Activated T-cell treated with anti-CD3 and anti-CD28 coated beads, Interleukin-2, amount 50 U/mL, for 4 hours (primary cell): Measurements from ENCODE around the gene SMOC2. TPM values are rescaled to one million over a fixed set of nuclear protein-coding genes. Genes with fewer than 3 reads are reported as not detected.
"Not testable (repeated sequence)": the region's sequence is repeated elsewhere in the genome, so short reads cannot be mapped to it uniquely, and the experiment has no call there.

Source experiments
- ATAC-seq, 2 donors: fragments of 200-7000 bp; cut with Tn5 transposase; one replicate each; pipeline ENCODE4 v1.10.0; 2021
- DNase-seq: peaks from one replicate; pipeline ENCODE4 v3.0.0-alpha.2; 2020
- H3K27me3 Mint-ChIP-seq: one replicate; pipeline ENCODE4 v1.8.0; 2021; ENCODE audit warnings: low read depth, mixed read lengths
- H3K36me3 Mint-ChIP-seq: one replicate; pipeline ENCODE4 v1.8.0; 2022; ENCODE audit warnings: mixed read lengths; ENCODE audit not compliant: insufficient read depth
- H3K4me1 Mint-ChIP-seq: one replicate; pipeline ENCODE4 v1.8.0; 2021; ENCODE audit warnings: low read depth, mixed read lengths
- H3K4me3 Mint-ChIP-seq: one replicate; pipeline ENCODE4 v1.8.0; 2021; ENCODE audit warnings: mild to moderate bottlenecking, moderate library complexity, mixed read lengths
- H3K9me3 Mint-ChIP-seq: one replicate; pipeline ENCODE4 v1.8.0; 2021; ENCODE audit warnings: mixed read lengths
- total RNA-seq, 3 donors: library from RNA; stranded (reverse); gene quantifications; one replicate each; pipeline ENCODE4 v1.2.1, GENCODE V29; 2021

Gene SMOC2
- total RNA-seq, 3 donors from 2014 or later: 0.08 to 0.11 (median 0.10) TPM

DNA sequence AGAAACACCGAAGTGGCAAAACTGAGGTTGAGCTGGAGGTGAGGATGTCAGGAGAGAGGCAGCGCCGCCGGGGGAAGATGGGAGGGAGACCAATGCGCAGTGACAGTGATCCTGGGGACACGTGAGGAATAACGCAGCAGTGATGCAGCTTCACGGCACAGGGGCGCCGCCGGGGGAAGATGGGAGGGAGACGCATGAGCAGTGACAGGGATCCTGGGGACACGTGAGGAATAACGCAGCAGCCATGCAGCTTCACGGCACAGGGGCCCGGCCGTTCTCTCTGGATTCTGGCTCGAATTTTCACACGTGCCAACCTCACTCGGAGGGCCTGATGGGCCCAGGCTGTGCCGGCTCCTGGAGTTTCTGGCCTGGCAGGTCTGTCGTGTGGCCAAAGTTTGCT, 94.7 kb downstream of the SMOC2 start:
- Mint-ChIP-seq H3K36me3 (no peaks in the 10 kb centered on the region), H3K9me3 (no peaks in the 10 kb centered on the region), H3K27me3 (peaks cover 9% of the 10 kb centered on the region), H3K4me1 (no peaks in the 10 kb centered on the region), H3K4me3 (no peak overlapping the region)
- ATAC-seq (no peak), DNase-seq (no peak)

DNA sequence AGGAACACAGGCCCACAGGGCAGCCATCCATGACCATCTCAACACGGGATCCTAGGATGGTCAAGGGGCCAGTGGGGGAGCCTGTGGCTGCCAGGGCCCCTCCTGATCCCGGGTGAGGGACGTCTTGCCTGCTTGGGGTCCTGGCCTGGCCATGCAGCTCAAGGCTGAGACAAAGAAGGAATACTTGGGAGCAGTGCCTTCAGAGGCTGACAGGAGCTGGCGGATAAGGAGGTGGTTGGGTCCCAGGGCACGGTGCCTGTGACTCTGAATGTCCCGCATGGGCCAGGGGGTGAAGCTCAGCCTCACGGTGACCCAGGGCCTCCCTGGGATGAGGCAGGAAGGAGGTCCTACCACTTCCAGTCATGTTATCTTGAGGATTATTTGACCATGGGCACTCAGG, 95.2 kb downstream of the SMOC2 start:
- Mint-ChIP-seq H3K36me3 (no peaks in the 10 kb centered on the region), H3K27me3 (peaks cover 9% of the 10 kb centered on the region), H3K9me3 (no peaks in the 10 kb centered on the region), H3K4me1 (no peaks in the 10 kb centered on the region), H3K4me3 (no peak overlapping the region)
- no peak for DNase-seq
- ATAC-seq: no peak

DNA sequence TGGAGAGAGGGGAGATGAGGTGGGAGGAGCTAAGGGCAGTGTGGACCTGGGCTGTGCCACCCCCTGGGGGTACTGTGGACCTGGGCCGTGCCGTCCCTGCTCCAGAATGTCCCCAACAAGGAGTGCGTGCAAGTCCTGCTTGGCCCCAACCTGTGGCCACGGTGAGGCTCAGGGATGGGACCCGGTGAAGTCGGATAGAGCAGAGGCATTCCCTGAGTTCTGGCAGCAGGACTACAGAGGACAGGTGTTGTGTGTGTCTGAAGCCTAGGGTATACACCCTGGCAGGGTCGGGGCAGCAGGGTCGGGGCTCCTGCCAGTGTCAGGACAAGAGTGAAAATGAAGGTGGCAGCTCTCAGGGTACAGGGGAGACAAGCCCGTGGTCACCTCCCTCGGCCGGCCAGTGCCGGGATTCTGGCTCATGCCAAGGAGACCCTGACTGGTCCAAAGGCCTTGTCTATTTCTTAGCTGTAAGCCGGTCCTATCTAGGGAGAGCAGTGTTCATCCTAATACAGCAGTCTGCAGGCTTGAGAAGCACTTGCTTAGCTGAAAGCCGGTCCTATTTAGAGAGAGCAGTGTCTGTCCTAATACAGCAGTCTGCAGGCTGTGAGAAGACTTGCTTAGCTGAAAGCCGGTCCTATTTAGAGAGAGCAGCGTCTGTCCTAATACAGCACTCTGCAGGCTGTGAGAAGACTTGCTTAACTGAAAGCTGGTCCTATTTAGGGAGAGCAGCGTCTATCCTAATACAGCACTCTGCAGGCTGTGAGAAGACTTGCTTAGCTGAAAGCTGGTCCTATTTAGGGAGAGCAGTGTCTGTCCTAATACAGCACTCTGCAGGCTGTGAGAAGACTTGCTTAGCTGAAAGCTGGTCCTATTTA, 95.9 kb downstream of the SMOC2 start:
- H3K36me3 Mint-ChIP-seq: no peaks in the 10 kb centered on the region
- H3K9me3 Mint-ChIP-seq: no peaks in the 10 kb centered on the region
- DNase-seq (no peak), ATAC-seq (no peak)
- H3K4me3 Mint-ChIP-seq: no peak overlapping the region
- peaks cover 9% of the 10 kb centered on the region for H3K27me3 Mint-ChIP-seq
- H3K4me1 Mint-ChIP-seq: no peaks in the 10 kb centered on the region

GRCh38 chr6:168537540-168537884, 96.5 kb downstream of the SMOC2 start:
- Mint-ChIP-seq H3K27me3 (peaks cover 9% of the 10 kb centered on the region), H3K9me3 (no peaks in the 10 kb centered on the region), H3K4me3 (no peak overlapping the region), H3K36me3 (no peaks in the 10 kb centered on the region), H3K4me1 (no peaks in the 10 kb centered on the region)
- no peak for ATAC-seq
- DNase-seq: no peak

- not testable (repeated sequence) for H3K4me3 Mint-ChIP-seq, H3K27me3 Mint-ChIP-seq, H3K4me1 Mint-ChIP-seq
Observed at GRCh38 chr6:168538188-168538891, 97.4 kb downstream of the SMOC2 start.

DNA sequence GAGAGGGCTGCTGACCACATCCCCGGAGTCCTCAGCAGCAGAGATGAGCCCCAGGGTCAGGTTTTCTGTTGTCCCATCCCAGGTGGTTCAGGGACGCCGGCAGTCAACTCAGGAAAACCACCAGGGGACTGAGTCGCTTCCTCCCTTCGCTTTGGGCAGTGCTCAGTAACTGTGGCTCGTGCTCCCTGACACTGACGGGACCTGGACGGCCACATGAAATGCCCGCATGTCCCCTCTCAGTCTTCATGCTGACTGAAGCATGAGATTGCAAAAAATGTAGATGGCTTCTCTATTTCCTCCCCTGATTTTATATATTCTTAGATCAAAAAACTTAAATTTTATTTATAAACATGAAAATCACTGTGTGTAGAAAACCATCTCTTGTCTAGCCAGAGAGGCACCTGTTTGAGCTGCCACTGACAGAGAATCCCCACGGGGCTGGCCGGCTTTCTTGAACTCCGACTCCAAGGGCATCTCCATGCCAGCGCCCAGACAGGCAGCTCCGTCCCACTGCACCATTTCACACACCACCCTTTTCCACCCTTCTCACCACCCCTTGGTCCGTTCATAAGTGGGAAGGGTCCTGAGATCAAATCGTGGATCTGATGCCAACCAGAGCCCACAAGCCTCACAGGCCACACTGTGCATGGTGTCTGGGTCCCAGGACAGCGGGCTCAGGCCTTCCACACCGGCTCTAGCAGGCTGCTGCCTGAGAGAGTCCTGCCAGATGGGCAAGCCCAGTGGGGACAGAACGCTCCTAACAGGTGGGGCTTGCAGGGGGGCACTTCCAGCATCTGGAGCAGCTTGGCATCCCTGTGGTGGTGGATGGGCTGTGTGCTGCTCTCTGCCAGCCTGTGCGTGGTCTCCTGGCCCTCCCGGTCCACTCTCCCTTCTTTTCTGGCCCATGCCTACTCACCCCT, 98.2 kb downstream of the SMOC2 start:
- no peak for ATAC-seq

More at GRCh38 chr6:168538188-168538891, 97.4 kb downstream of the SMOC2 start:
- H3K9me3 Mint-ChIP-seq, DNase-seq, ATAC-seq, H3K36me3 Mint-ChIP-seq: not testable (repeated sequence)

GRCh38 chr6:168540713-168541291, 99.8 kb downstream of the SMOC2 start:
- peaks cover 9% of the 10 kb centered on the region for H3K27me3 Mint-ChIP-seq
- H3K4me3 Mint-ChIP-seq: no peak overlapping the region
- ATAC-seq (no peak), DNase-seq (no peak)
- H3K36me3 Mint-ChIP-seq: no peaks in the 10 kb centered on the region
- H3K4me1 Mint-ChIP-seq: no peaks in the 10 kb centered on the region
- no peaks in the 10 kb centered on the region for H3K9me3 Mint-ChIP-seq

More for the DNA sequence above, 98.2 kb downstream of the SMOC2 start:
- Mint-ChIP-seq H3K27me3 (peaks cover 9% of the 10 kb centered on the region), H3K4me3 (no peak overlapping the region), H3K9me3 (no peaks in the 10 kb centered on the region), H3K4me1 (no peaks in the 10 kb centered on the region), H3K36me3 (no peaks in the 10 kb centered on the region)
- no peak for DNase-seq

GRCh38 chr6:168541307-168541706, 100.3 kb downstream of the SMOC2 start:
- Mint-ChIP-seq H3K9me3 (no peaks in the 10 kb centered on the region), H3K36me3 (no peaks in the 10 kb centered on the region), H3K27me3 (peaks cover 9% of the 10 kb centered on the region), H3K4me1 (no peaks in the 10 kb centered on the region), H3K4me3 (no peak overlapping the region)
- no peak for ATAC-seq
- DNase-seq: no peak

- DNase-seq (no peak), ATAC-seq (no peak)
- no peak overlapping the region for H3K4me3 Mint-ChIP-seq
- H3K27me3 Mint-ChIP-seq: peaks cover 9% of the 10 kb centered on the region
- H3K9me3 Mint-ChIP-seq: no peaks in the 10 kb centered on the region
- H3K36me3 Mint-ChIP-seq: no peaks in the 10 kb centered on the region
- no peaks in the 10 kb centered on the region for H3K4me1 Mint-ChIP-seq
Observed at GRCh38 chr6:168542301-168542700, 101.3 kb downstream of the SMOC2 start.

DNA sequence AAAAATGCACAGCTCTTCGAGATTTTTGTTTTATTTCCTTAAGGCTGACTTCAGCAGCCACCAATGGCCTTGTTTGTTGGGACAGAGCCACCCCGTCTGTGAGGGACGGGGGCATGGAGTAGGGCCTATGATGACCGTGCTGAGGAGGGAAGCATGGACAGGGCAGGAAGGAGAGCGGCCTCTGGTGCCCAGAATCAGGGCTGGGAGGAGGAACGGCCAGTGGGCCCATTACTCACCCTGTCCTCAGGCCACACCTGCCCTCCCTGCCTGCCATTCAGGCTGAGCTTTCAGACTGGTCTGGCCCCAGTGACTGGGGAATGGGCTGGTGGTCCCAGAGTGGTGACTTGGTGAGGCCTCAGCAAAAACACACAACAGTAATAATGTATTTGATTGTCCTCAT, 104.4 kb downstream of the SMOC2 start:
- Mint-ChIP-seq H3K4me1 (no peaks in the 10 kb centered on the region), H3K27me3 (peaks cover under 1% of the 10 kb centered on the region), H3K36me3 (no peaks in the 10 kb centered on the region), H3K9me3 (no peaks in the 10 kb centered on the region), H3K4me3 (no peak overlapping the region)
- ATAC-seq: no peak
- no peak for DNase-seq

GRCh38 chr6:168546151-168546550, 105.2 kb downstream of the SMOC2 start:
- no peak for ATAC-seq
- Mint-ChIP-seq H3K4me1 (no peaks in the 10 kb centered on the region), H3K4me3 (no peak overlapping the region), H3K36me3 (no peaks in the 10 kb centered on the region), H3K9me3 (no peaks in the 10 kb centered on the region), H3K27me3 (no peaks in the 10 kb centered on the region)
- no peak for DNase-seq

GRCh38 chr6:168546730-168547129, 105.7 kb downstream of the SMOC2 start:
- no peaks in the 10 kb centered on the region for H3K4me1 Mint-ChIP-seq

DNA sequence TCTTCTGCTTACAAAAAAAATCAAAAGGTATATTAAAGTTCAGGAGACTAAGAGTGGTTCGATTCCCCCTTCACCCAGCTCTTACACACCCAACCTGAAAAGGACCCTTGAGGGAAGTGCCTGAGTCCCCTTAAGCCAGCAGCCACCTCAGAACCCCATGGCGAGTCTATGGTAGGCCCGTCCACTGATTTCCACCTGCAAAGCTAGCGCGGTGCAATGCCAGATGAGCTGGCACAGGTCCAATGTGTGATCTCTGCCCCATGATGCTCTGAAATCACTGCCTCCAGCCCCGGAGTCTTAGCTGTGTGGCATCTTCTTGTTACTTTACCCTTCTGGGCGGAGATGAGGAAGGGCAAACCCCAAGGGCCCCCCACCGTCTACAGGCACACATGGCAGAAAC, 109.3 kb downstream of the SMOC2 start:
- no peaks in the 10 kb centered on the region for H3K27me3 Mint-ChIP-seq
- DNase-seq (no peak), ATAC-seq (no peak)

More at GRCh38 chr6:168546730-168547129, 105.7 kb downstream of the SMOC2 start:
- Mint-ChIP-seq H3K36me3 (no peaks in the 10 kb centered on the region), H3K9me3 (no peaks in the 10 kb centered on the region), H3K27me3 (no peaks in the 10 kb centered on the region), H3K4me3 (no peak overlapping the region)
- ATAC-seq: no peak
- no peak for DNase-seq

DNA sequence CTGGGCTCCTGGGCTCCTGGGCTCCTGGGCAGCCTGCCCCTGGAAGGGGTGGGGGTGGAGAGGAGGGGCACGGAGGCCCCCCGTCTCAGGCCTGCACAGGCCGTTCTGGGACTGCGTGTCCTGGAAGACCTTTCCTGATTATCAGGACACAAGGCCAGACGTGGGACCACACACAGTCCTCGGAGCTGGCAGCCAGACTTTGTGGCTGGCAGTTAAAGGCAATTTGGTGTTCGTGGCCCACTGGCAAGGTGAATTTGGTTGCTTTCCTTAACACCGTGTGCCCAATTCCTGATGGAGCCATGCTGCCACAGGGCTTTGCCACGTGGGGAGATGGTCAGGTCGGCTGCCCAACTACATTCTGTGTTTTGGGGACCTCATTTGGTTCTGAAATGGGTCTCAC, 113.5 kb downstream of the SMOC2 start:
- H3K36me3 Mint-ChIP-seq: no peaks in the 10 kb centered on the region
- no peaks in the 10 kb centered on the region for H3K27me3 Mint-ChIP-seq
- no peak overlapping the region for H3K4me3 Mint-ChIP-seq
- H3K4me1 Mint-ChIP-seq: no peaks in the 10 kb centered on the region
- H3K9me3 Mint-ChIP-seq: no peaks in the 10 kb centered on the region
- ATAC-seq (no peak), DNase-seq (no peak)

More for the DNA sequence above, 109.3 kb downstream of the SMOC2 start:
- H3K9me3 Mint-ChIP-seq: no peaks in the 10 kb centered on the region
- H3K36me3 Mint-ChIP-seq: no peaks in the 10 kb centered on the region
- no peaks in the 10 kb centered on the region for H3K4me1 Mint-ChIP-seq
- no peak overlapping the region for H3K4me3 Mint-ChIP-seq
